ENCODE measurements around the gene DRAXIN. TPM values are rescaled to one million over a fixed set of nuclear protein-coding genes. Genes with fewer than 3 reads are reported as not detected.

The DRAXIN gene
- total and polyA plus RNA-seq, 2 donors (not counting 3 experiments of a cell fraction or from before 2014, with no cell fraction given): 0.44 to 3.2 TPM

DNA sequence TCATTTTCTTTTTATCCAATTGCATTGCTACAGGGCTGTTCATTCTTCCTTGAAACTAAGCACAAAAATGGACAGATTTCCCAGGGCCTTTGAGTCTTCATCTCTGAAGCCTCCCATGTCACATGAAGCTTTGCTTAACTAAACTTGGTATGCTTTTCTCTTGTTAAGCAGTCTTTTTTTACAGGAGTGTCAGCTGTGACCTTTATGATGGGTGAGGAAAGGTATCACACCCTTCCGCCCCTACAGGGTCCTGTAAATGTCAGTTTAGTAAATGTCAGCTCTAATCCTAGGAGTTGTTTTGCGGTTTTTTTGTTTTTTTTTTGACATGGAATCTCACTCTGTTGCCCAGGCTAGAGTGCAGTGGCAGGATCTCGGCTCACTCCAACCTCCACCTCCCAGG, 41.8 kb downstream of the DRAXIN start:
- BruUV-seq (replicated peaks): no TSS peak
- Histone ChIP-seq H2AFZ (ENCODE audit: low read depth, low read length) (no peak overlapping the region), H3K36me3 (ENCODE audit: control insufficient read depth in 2 of 2, extremely low read depth in 1 of 2, insufficient read depth in 2 of 2, low read length in 2 of 2) (no peaks in the 10 kb centered on the region), H3K9me1 (replicated peaks; ENCODE audit: control insufficient read depth, extremely low read depth, insufficient read depth, low read length) (no peaks in the 10 kb centered on the region), H3K4me2 (ENCODE audit: insufficient read depth, low read length) (no peak overlapping the region), H3K9me3 (replicated peaks; ENCODE audit: control insufficient read depth, insufficient read depth, low read length) (no peaks in the 10 kb centered on the region), H3K4me1 (ENCODE audit: control insufficient read depth, extremely low read depth, insufficient read depth, low read length) (peaks cover 27% of the 10 kb centered on the region), H4K20me1 (replicated peaks; ENCODE audit: control insufficient read depth, extremely low read depth, insufficient read depth, low read length) (no peaks in the 10 kb centered on the region), H3K27ac (ENCODE audit: insufficient read depth, low read depth, low read length) (no peak overlapping the region), H3K4me3 (replicated peaks in 1 of 3; ENCODE audit: insufficient read depth in 1 of 3, low read depth in 1 of 3, low read length in 3 of 3) (no peak overlapping the region), H3K27me3 (ENCODE audit: control insufficient read depth in 2 of 2, insufficient read depth in 2 of 2, low read length in 2 of 2) (no peaks in the 10 kb centered on the region), H3K79me2 (ENCODE audit: control insufficient read depth, insufficient read depth, low read length) (no peaks in the 10 kb centered on the region), H3K9ac (replicated peaks; ENCODE audit: extremely low read depth, insufficient read depth, low read length) (no peak overlapping the region)
- DNase-seq (ENCODE audit: low read depth, low spot score) (no peak), FAIRE-seq (no peak)
- dilution Hi-C loops (cut with MboI; ENCODE audit: extremely low pct_ligation_motif_present, low sequenced_read_pairs): no loop called here
- intact Hi-C loops (cut with micrococcal nuclease): loop anchor here (10.0 kb wide), 1 partner anchor 459 kb away; the partner anchor contains the start of gene UBIAD1
- TF ChIP-seq POLR2A (IDR thresholded peaks at IDR 0.05; ENCODE audit: low read depth, low read length): no peak
- no peak for TF ChIP-seq POLR2AphosphoS5 (IDR thresholded peaks at IDR 0.05; ENCODE audit: insufficient read depth, low read depth, low read length)
- TF ChIP-seq FOS (IDR thresholded peaks at IDR 0.05; ENCODE audit: borderline replicate concordance, insufficient read depth, low read length): no peak
- TF ChIP-seq EZH2 (IDR thresholded peaks at IDR 0.05; ENCODE audit: borderline replicate concordance, low read depth, low read length, severe bottlenecking): no peak
- TF ChIP-seq, protein P1, sequence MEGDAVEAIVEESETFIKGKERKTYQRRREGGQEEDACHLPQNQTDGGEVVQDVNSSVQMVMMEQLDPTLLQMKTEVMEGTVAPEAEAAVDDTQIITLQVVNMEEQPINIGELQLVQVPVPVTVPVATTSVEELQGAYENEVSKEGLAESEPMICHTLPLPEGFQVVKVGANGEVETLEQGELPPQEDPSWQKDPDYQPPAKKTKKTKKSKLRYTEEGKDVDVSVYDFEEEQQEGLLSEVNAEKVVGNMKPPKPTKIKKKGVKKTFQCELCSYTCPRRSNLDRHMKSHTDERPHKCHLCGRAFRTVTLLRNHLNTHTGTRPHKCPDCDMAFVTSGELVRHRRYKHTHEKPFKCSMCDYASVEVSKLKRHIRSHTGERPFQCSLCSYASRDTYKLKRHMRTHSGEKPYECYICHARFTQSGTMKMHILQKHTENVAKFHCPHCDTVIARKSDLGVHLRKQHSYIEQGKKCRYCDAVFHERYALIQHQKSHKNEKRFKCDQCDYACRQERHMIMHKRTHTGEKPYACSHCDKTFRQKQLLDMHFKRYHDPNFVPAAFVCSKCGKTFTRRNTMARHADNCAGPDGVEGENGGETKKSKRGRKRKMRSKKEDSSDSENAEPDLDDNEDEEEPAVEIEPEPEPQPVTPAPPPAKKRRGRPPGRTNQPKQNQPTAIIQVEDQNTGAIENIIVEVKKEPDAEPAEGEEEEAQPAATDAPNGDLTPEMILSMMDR (IDR thresholded peaks at IDR 0.05; ENCODE audit: extremely low read depth in 1 of 2, insufficient read depth in 1 of 2, low read depth in 1 of 2, low read length in 2 of 2): no peak
- no peak for TF ChIP-seq JUN (IDR thresholded peaks at IDR 0.05; ENCODE audit: borderline replicate concordance, insufficient read depth, insufficient read length, low read depth)
- no peak for TF ChIP-seq GATA2 (IDR thresholded peaks at IDR 0.05; ENCODE audit: insufficient read depth, insufficient read length, low read depth, low read length)
- TF ChIP-seq, protein P2, sequence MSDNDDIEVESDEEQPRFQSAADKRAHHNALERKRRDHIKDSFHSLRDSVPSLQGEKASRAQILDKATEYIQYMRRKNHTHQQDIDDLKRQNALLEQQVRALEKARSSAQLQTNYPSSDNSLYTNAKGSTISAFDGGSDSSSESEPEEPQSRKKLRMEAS (IDR thresholded peaks at IDR 0.05; ENCODE audit: insufficient read depth, insufficient read length): no peak
- TF ChIP-seq MYC (IDR thresholded peaks at IDR 0.05; ENCODE audit: low read depth, low read length): no peak
- ChIA-PET CTCF (no interaction called here), POLR2A (no interaction called here)
